SK-N-SH treated with all-trans-retinoic acid at 6 μM for 48 hours (cell line): ENCODE data around the gene IPO4.

Experiments used
- ATAC-seq: fragments of 200-7000 bp; cut with Tn5 transposase; 3 replicates; pipeline ENCODE4 v1.9.1; 2020; ENCODE audit warnings: mild to moderate bottlenecking, moderate library complexity
- ARNTL ChIP-seq: fragments of 450-650 bp; formaldehyde crosslinking; IDR thresholded peaks from 2 replicates; pipeline ENCODE4 v1.5.0; 2020; ENCODE audit warnings: low read depth, mild to moderate bottlenecking, moderate library complexity, borderline replicate concordance
- BACH2 ChIP-seq: fragments of 250-450 bp; sonication (Bioruptor Pico); IDR thresholded peaks from 2 replicates; pipeline ENCODE4 v1.9.0; 2021; ENCODE audit warnings: mild to moderate bottlenecking, borderline replicate concordance
- CSDC2 ChIP-seq: fragments of 250-450 bp; sonication (Bioruptor Pico); IDR thresholded peaks from 2 replicates; pipeline ENCODE4 v1.5.0; 2020; ENCODE audit warnings: mild to moderate bottlenecking, moderate library complexity
- CSRNP3 ChIP-seq: fragments of 250-450 bp; sonication (Bioruptor Pico); IDR thresholded peaks from 2 replicates; pipeline ENCODE4 v1.5.1; 2021; ENCODE audit warnings: mild to moderate bottlenecking, moderate library complexity
- ESRRG ChIP-seq: fragments of 250-450 bp; sonication (Bioruptor Pico); IDR thresholded peaks from 2 replicates; pipeline ENCODE4 v1.6.1; 2021; ENCODE audit warnings: mild to moderate bottlenecking
- GLIS3 ChIP-seq: fragments of 250-450 bp; sonication (Bioruptor Pico); IDR thresholded peaks from 2 replicates; pipeline ENCODE4 v1.5.0; 2020; ENCODE audit warnings: mild to moderate bottlenecking, moderate library complexity
- ISL1 ChIP-seq: fragments of 250-450 bp; sonication (Bioruptor Pico); IDR thresholded peaks from 2 replicates; pipeline ENCODE4 v2.1.2; 2022; ENCODE audit warnings: mild to moderate bottlenecking, moderate library complexity
- OSR1 ChIP-seq: fragments of 250-450 bp; sonication (Bioruptor Pico); IDR thresholded peaks from 2 replicates; pipeline ENCODE4 v1.8.0; 2022; ENCODE audit warnings: moderate library complexity, mild to moderate bottlenecking, inconsistent platforms
- PATZ1 ChIP-seq: fragments of 250-450 bp; sonication (Bioruptor Pico); IDR thresholded peaks from 2 replicates; pipeline ENCODE4 v1.8.0; 2020; ENCODE audit warnings: mild to moderate bottlenecking, moderate library complexity, borderline replicate concordance
- POU6F1 ChIP-seq: fragments of 250-450 bp; sonication (Bioruptor Pico); IDR thresholded peaks from 2 replicates; pipeline ENCODE4 v1.8.0; 2021; ENCODE audit warnings: low read depth, mild to moderate bottlenecking, moderate library complexity, borderline replicate concordance
- PPARA ChIP-seq: fragments of 250-450 bp; sonication (Bioruptor Pico); IDR thresholded peaks from 2 replicates; pipeline ENCODE4 v1.5.0; 2020; ENCODE audit warnings: mild to moderate bottlenecking, borderline replicate concordance
- RARB ChIP-seq: fragments of 250-450 bp; sonication (Bioruptor Pico); IDR thresholded peaks from 2 replicates; pipeline ENCODE4 v1.8.0; 2021; ENCODE audit warnings: mild to moderate bottlenecking, moderate library complexity
- TCF4 ChIP-seq: fragments of 250-450 bp; sonication (Bioruptor Pico); IDR thresholded peaks from 2 replicates; pipeline ENCODE4 v1.8.0; 2021; ENCODE audit warnings: mild to moderate bottlenecking, moderate library complexity, borderline replicate concordance
- TOX ChIP-seq: fragments of 250-450 bp; sonication (Bioruptor Pico); IDR thresholded peaks from 2 replicates; pipeline ENCODE4 v1.8.0; 2021; ENCODE audit warnings: mild to moderate bottlenecking, moderate library complexity, borderline replicate concordance
- TSHZ2 ChIP-seq: fragments of 250-450 bp; sonication (Bioruptor Pico); IDR thresholded peaks from 2 replicates; pipeline ENCODE4 v1.5.0; 2020; ENCODE audit warnings: mild to moderate bottlenecking, moderate library complexity
- ZC3H10 ChIP-seq: fragments of 250-450 bp; sonication (Bioruptor Pico); IDR thresholded peaks from 2 replicates; pipeline ENCODE4 v1.5.1; 2021; ENCODE audit warnings: mild to moderate bottlenecking, moderate library complexity
- ZFP3 ChIP-seq: fragments of 250-450 bp; sonication (Bioruptor Pico); IDR thresholded peaks from 2 replicates; pipeline ENCODE4 v1.5.0; 2020; ENCODE audit warnings: mild to moderate bottlenecking, moderate library complexity
- ZFP30 ChIP-seq: fragments of 450-650 bp; formaldehyde crosslinking; IDR thresholded peaks from 2 replicates; pipeline ENCODE4 v1.5.0; 2022; ENCODE audit warnings: mild to moderate bottlenecking, moderate library complexity
- ZNF565 ChIP-seq: fragments of 450-650 bp; formaldehyde crosslinking; conservative IDR thresholded peaks from 2 replicates; pipeline ENCODE4 v1.5.0; 2020; ENCODE audit warnings: low read depth, mild to moderate bottlenecking, moderate library complexity
- ZNF70 ChIP-seq: fragments of 450-650 bp; formaldehyde crosslinking; IDR thresholded peaks from 2 replicates; pipeline ENCODE4 v1.5.0; 2020; ENCODE audit warnings: mild to moderate bottlenecking, moderate library complexity
- ZNF8 ChIP-seq: fragments of 450-650 bp; formaldehyde crosslinking; IDR thresholded peaks from 2 replicates; pipeline ENCODE4 v1.5.0; 2020; ENCODE audit warnings: mild to moderate bottlenecking, moderate library complexity

IPO4 gene

GRCh38 chr14:24189460-24189859 lies 844 bp upstream of the IPO4 start:
- TF ChIP-seq ESRRG (CRISPR knock-in tag): no peak
- TF ChIP-seq GLIS3 (CRISPR knock-in tag): no peak
- TF ChIP-seq ZNF8: no peak
- no peak for TF ChIP-seq CSRNP3 (CRISPR knock-in tag)
- TF ChIP-seq OSR1 (CRISPR knock-in tag): no peak
- TF ChIP-seq ISL1 (CRISPR knock-in tag): no peak
- no peak for TF ChIP-seq ZFP30 (CRISPR knock-in tag)
- no peak for TF ChIP-seq ZC3H10 (CRISPR knock-in tag)
- TF ChIP-seq ARNTL (CRISPR knock-in tag): no peak
- no peak for ATAC-seq

DNA sequence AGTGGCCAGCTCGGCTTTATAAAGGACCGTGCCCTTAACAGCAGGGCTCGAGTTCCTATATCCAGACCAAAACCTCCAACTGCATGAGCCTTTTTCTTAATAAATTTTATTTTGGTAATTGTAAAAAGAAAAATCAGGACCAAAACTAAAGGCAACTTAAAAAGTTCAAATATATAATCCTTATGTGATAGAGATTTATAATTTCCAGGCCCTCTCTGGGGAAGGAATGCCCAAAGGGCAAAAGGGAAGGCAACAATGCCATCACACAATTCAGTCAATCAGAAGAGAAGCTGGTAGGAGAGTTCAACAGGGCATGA lies 401 bp upstream of the IPO4 start:
- TF ChIP-seq PPARA (CRISPR knock-in tag): no peak
- TF ChIP-seq ESRRG (CRISPR knock-in tag): no peak
- no peak for TF ChIP-seq GLIS3 (CRISPR knock-in tag)
- TF ChIP-seq ZNF70 (CRISPR knock-in tag): no peak
- TF ChIP-seq TCF4: no peak
- TF ChIP-seq ISL1 (CRISPR knock-in tag): no peak
- TF ChIP-seq POU6F1 (CRISPR knock-in tag): no peak
- TF ChIP-seq ZNF565: no peak
- TF ChIP-seq TOX (CRISPR knock-in tag): no peak
- no peak for TF ChIP-seq TSHZ2 (CRISPR knock-in tag)
- TF ChIP-seq ZC3H10 (CRISPR knock-in tag): no peak
- TF ChIP-seq RARB (CRISPR knock-in tag): no peak
- no peak for TF ChIP-seq OSR1 (CRISPR knock-in tag)
- no peak for TF ChIP-seq ARNTL (CRISPR knock-in tag)
- no peak for TF ChIP-seq CSRNP3 (CRISPR knock-in tag)
- TF ChIP-seq BACH2 (CRISPR knock-in tag): no peak
- TF ChIP-seq CSDC2 (CRISPR knock-in tag): no peak
- ATAC-seq: no peak

- TF ChIP-seq CSDC2 (CRISPR knock-in tag) (no peak), ZNF8 (no peak), TSHZ2 (CRISPR knock-in tag) (no peak), ESRRG (CRISPR knock-in tag) (no peak), PPARA (CRISPR knock-in tag) (no peak), PATZ1 (CRISPR knock-in tag) (no peak), ZFP3 (CRISPR knock-in tag) (no peak)
- ATAC-seq: no peak
These were observed 1.1 kb downstream of the IPO4 start for GRCh38 chr14:24187539-24187915.
